Measurements from ENCODE around the gene FGF9.

DNA sequence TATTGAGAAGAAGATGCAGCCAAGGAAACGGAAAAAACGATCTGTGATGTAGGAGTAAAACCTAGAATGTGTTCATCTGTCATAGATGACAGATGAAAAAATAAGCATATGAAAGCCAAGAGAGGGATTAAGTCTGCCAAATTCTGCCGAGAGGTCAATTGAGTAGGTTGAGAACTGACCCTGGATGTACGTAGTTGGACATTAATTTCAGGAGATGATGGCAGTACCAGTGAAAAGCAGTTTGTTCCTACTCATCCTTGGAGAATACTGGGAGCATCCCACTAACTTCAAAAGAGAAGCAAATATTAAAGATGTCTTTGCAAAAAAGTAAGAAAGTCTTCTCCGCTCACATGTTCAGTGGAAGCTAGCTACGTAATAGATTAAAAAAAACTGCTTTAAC is 11.8 kb upstream of the FGF9 start:
- TF ChIP-seq, protein P1, sequence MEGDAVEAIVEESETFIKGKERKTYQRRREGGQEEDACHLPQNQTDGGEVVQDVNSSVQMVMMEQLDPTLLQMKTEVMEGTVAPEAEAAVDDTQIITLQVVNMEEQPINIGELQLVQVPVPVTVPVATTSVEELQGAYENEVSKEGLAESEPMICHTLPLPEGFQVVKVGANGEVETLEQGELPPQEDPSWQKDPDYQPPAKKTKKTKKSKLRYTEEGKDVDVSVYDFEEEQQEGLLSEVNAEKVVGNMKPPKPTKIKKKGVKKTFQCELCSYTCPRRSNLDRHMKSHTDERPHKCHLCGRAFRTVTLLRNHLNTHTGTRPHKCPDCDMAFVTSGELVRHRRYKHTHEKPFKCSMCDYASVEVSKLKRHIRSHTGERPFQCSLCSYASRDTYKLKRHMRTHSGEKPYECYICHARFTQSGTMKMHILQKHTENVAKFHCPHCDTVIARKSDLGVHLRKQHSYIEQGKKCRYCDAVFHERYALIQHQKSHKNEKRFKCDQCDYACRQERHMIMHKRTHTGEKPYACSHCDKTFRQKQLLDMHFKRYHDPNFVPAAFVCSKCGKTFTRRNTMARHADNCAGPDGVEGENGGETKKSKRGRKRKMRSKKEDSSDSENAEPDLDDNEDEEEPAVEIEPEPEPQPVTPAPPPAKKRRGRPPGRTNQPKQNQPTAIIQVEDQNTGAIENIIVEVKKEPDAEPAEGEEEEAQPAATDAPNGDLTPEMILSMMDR (IDR thresholded peaks at IDR 0.05; ENCODE audit: insufficient read depth, low read length), result no peak
- TF ChIP-seq POLR2AphosphoS5 (IDR thresholded peaks at IDR 0.05; ENCODE audit: low read depth) (no peak), SPI1 (IDR thresholded peaks at IDR 0.05; ENCODE audit: borderline replicate concordance, low read depth) (no peak), GABPA (IDR thresholded peaks at IDR 0.05; ENCODE audit: low read depth) (no peak)
- TF ChIP-seq, protein P2, sequence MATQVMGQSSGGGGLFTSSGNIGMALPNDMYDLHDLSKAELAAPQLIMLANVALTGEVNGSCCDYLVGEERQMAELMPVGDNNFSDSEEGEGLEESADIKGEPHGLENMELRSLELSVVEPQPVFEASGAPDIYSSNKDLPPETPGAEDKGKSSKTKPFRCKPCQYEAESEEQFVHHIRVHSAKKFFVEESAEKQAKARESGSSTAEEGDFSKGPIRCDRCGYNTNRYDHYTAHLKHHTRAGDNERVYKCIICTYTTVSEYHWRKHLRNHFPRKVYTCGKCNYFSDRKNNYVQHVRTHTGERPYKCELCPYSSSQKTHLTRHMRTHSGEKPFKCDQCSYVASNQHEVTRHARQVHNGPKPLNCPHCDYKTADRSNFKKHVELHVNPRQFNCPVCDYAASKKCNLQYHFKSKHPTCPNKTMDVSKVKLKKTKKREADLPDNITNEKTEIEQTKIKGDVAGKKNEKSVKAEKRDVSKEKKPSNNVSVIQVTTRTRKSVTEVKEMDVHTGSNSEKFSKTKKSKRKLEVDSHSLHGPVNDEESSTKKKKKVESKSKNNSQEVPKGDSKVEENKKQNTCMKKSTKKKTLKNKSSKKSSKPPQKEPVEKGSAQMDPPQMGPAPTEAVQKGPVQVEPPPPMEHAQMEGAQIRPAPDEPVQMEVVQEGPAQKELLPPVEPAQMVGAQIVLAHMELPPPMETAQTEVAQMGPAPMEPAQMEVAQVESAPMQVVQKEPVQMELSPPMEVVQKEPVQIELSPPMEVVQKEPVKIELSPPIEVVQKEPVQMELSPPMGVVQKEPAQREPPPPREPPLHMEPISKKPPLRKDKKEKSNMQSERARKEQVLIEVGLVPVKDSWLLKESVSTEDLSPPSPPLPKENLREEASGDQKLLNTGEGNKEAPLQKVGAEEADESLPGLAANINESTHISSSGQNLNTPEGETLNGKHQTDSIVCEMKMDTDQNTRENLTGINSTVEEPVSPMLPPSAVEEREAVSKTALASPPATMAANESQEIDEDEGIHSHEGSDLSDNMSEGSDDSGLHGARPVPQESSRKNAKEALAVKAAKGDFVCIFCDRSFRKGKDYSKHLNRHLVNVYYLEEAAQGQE (IDR thresholded peaks at IDR 0.05; ENCODE audit: insufficient replicate concordance, low read depth), result no peak

All from HL-60 (cell line).